SIG-M5 (cell line): Measurements from ENCODE around the gene SLC35B2.

Source experiments
- DNase-seq: peaks from one replicate; lab custom pipeline; 2025; lab: John Stamatoyannopoulos, UW

Gene SLC35B2

GRCh38 chr6:44257025-44257752 is at the start of gene SLC35B2:
SLC35B2 (minus strand) TSS chr6:44257528; CDS start chr6:44257410, 118 bp downstream.
- DNase-seq, result no peak

GRCh38 chr6:44306710-44307109 is 49.4 kb upstream of the SLC35B2 start:
- no peak for DNase-seq

GRCh38 chr6:44305200-44305725 is 47.9 kb upstream of the SLC35B2 start:
- no peak for DNase-seq

- no peak for DNase-seq
These were observed 47.2 kb upstream of the SLC35B2 start for GRCh38 chr6:44304282-44305199.

- no peak for DNase-seq
These were observed 46.5 kb upstream of the SLC35B2 start for GRCh38 chr6:44303842-44304241.

- DNase-seq, result no peak
These were observed 45.5 kb upstream of the SLC35B2 start for GRCh38 chr6:44302856-44303255.

- no peak for DNase-seq
These were observed 44.6 kb upstream of the SLC35B2 start for GRCh38 chr6:44301782-44302564.

GRCh38 chr6:44301106-44301505 is 43.8 kb upstream of the SLC35B2 start:
- DNase-seq, result no peak

- no peak for DNase-seq
These were observed 43.0 kb upstream of the SLC35B2 start for GRCh38 chr6:44300292-44300823.

- no peak for DNase-seq
These were observed 41.5 kb upstream of the SLC35B2 start for GRCh38 chr6:44298864-44299263.

- no peak for DNase-seq
These were observed 40.9 kb upstream of the SLC35B2 start for GRCh38 chr6:44298055-44298803.

GRCh38 chr6:44297063-44298038 is 40.0 kb upstream of the SLC35B2 start:
- DNase-seq, result no peak

- DNase-seq, result no peak
These were observed 37.8 kb upstream of the SLC35B2 start for GRCh38 chr6:44294832-44295791.

GRCh38 chr6:44292661-44293365 is 35.5 kb upstream of the SLC35B2 start:
- no peak for DNase-seq

- no peak for DNase-seq
These were observed 34.5 kb upstream of the SLC35B2 start for GRCh38 chr6:44291841-44292240.

GRCh38 chr6:44289726-44290260 is 32.5 kb upstream of the SLC35B2 start:
- DNase-seq, result no peak

- no peak for DNase-seq
These were observed 29.4 kb upstream of the SLC35B2 start for GRCh38 chr6:44286747-44287146.

GRCh38 chr6:44286285-44286565 is 28.9 kb upstream of the SLC35B2 start:
- DNase-seq, result no peak
